ENCODE measurements around the gene LBHD2. TPM values are rescaled to one million over a fixed set of nuclear protein-coding genes. Genes with fewer than 3 reads are reported as not detected.

The LBHD2 gene
- total RNA-seq, 2 donors from 2014 or later = not detected

GRCh38 chr14:103121121-103121845 lies 37.3 kb downstream of the LBHD2 start:
- H3K4me1 ChIP-seq = peaks cover 59% of the 10 kb centered on the region
- 41 to 51% methylated on average over 7 to 18 of the region's 18 CpGs for WGBS, 2 donors
- ATAC-seq (peak; percentile 15), DNase-seq (peak in 2 of 4 donors; percentile 27 to 68)
- peak overlapping the region; percentile 71 to 93 (median 84) for H3K27ac ChIP-seq
- H3K27me3 ChIP-seq = no peaks in the 10 kb centered on the region
- H3K9me3 ChIP-seq = no peaks in the 10 kb centered on the region
- no peaks in the 10 kb centered on the region for H3K36me3 ChIP-seq (replicated peaks in 1 of 2; ENCODE audit: insufficient read depth in 1 of 2, low read depth in 2 of 2)
- intact Hi-C loops (cut with DNase I) = no loop called here
- H3K4me3 ChIP-seq = no peak overlapping the region
- TF ChIP-seq POLR2A (IDR thresholded peaks at IDR 0.05) (no peak), CTCF (IDR thresholded peaks at IDR 0.05) (no peak)

- WGBS, 2 donors = 14 to 36% methylated on average over 13 to 23 of the region's 23 CpGs
- Histone ChIP-seq H3K4me1 (peaks cover 65% of the 10 kb centered on the region), H3K4me3 (no peak overlapping the region), H3K27me3 (no peaks in the 10 kb centered on the region), H3K9me3 (no peaks in the 10 kb centered on the region), H3K36me3 (replicated peaks in 1 of 2; ENCODE audit: insufficient read depth in 1 of 2, low read depth in 2 of 2) (no peaks in the 10 kb centered on the region), H3K27ac (peak overlapping the region; percentile 71 to 93 (median 84))
- ATAC-seq (peak; percentile 68), DNase-seq (peak; percentile 86 to 94 (median 93))
- intact Hi-C loops (cut with DNase I) = no loop called here
- TF ChIP-seq CTCF (IDR thresholded peaks at IDR 0.05) = no peak
- peak in 2 of 3 donors; percentile 23 to 34 for TF ChIP-seq POLR2A (IDR thresholded peaks at IDR 0.05)
Observed at GRCh38 chr14:103121846-103122584, 38.0 kb downstream of the LBHD2 start.

GRCh38 chr14:103122585-103122946 lies 38.6 kb downstream of the LBHD2 start:
- peak in 1 of 4 donors; percentile 25 for DNase-seq
- Histone ChIP-seq H3K27ac (peak overlapping the region; percentile 71 to 93 (median 84)), H3K9me3 (no peaks in the 10 kb centered on the region), H3K36me3 (replicated peaks in 1 of 2; ENCODE audit: insufficient read depth in 1 of 2, low read depth in 2 of 2) (no peaks in the 10 kb centered on the region), H3K4me3 (no peak overlapping the region), H3K27me3 (no peaks in the 10 kb centered on the region), H3K4me1 (peaks cover 69% of the 10 kb centered on the region)
- ATAC-seq = peak; percentile 2
- intact Hi-C loops (cut with DNase I) = no loop called here
- no peak for TF ChIP-seq POLR2A (IDR thresholded peaks at IDR 0.05)
- 36% methylated on average over 15 of the region's 15 CpGs; no CpG with 5 or more reads in 1 of the 2 donors for WGBS, 2 donors

- peak within 1 kb of the TSS; percentile 71 to 93 (median 84) for H3K27ac ChIP-seq
- no peaks in the 10 kb centered on the region for H3K27me3 ChIP-seq
- no peaks in the 10 kb centered on the region for H3K36me3 ChIP-seq (replicated peaks in 1 of 2; ENCODE audit: insufficient read depth in 1 of 2, low read depth in 2 of 2)
- H3K9me3 ChIP-seq = no peaks in the 10 kb centered on the region
- intact Hi-C loops (cut with DNase I) = no loop called here
- peak within 1 kb of the TSS in 1 of 2 donors; percentile 17 for H3K4me3 ChIP-seq
- peak; percentile 7 for ATAC-seq
- 3% methylated on average over 73 of the region's 74 CpGs; no CpG with 5 or more reads in 1 of the 2 donors for WGBS, 2 donors
- TF ChIP-seq CTCF (IDR thresholded peaks at IDR 0.05) = no peak
- TF ChIP-seq POLR2A (IDR thresholded peaks at IDR 0.05) = peak; percentile 13 to 71 (median 57)
- DNase-seq = peak in 3 of 4 donors; percentile 23 to 52 (median 33)
- peaks cover 73% of the 10 kb centered on the region for H3K4me1 ChIP-seq
Observed at GRCh38 chr14:103122947-103123633, 39.1 kb downstream of the LBHD2 start, which contains the start of gene TNFAIP2. Gene TNFAIP2 (plus strand): TSS chr14:103123461. CDS start chr14:103126458, 2,997 bp downstream.
